IgD-negative memory B cell (primary cell): Measurements from ENCODE around the gene HLA-DOA. TPM values are rescaled to one million over a fixed set of nuclear protein-coding genes. Genes with fewer than 3 reads are reported as not detected.

Experiments used
- H3K27ac Mint-ChIP-seq, 3 donors: one replicate each; pipeline ENCODE4 v1.8.0; 2020 to 2022; ENCODE audit warnings: mild to moderate bottlenecking in 3 of 3, mixed read lengths in 3 of 3, moderate library complexity in 1 of 3
- H3K27me3 Mint-ChIP-seq: one replicate; pipeline ENCODE4 v1.8.0; 2021; ENCODE audit warnings: mixed read lengths
- H3K36me3 Mint-ChIP-seq: one replicate; pipeline ENCODE4 v1.8.0; 2020; ENCODE audit warnings: mild to moderate bottlenecking, mixed read lengths
- H3K4me1 Mint-ChIP-seq, 3 donors: one replicate each; pipeline ENCODE4 v1.8.0; 2020 to 2022; ENCODE audit warnings: mixed read lengths in 3 of 3, mild to moderate bottlenecking in 1 of 3
- H3K4me3 Mint-ChIP-seq, 4 donors: one replicate each; pipeline ENCODE4 v1.8.0; 2020 to 2022; ENCODE audit warnings: mild to moderate bottlenecking in 4 of 4, mixed read lengths in 4 of 4, moderate library complexity in 3 of 4
- H3K9me3 Mint-ChIP-seq, 3 donors: one replicate each; pipeline ENCODE4 v1.8.0; 2020 to 2021; ENCODE audit warnings: mixed read lengths in 3 of 3, mild to moderate bottlenecking in 1 of 3
- polyA plus RNA-seq: library from polyadenylated mRNA; unstranded; fragments of 300-500 nt; fragmentation: Illumina TruSeq; gene quantifications from one replicate; pipeline ENCODE4 v1.2.3, GENCODE V29; 2021

HLA-DOA gene
- polyA plus RNA-seq, 1 donor from 2014 or later: 363 TPM

GRCh38 chr6:33000055-33000454 lies 9.3 kb downstream of the HLA-DOA start:
- H3K4me3 Mint-ChIP-seq: peak overlapping the region in 2 of 4 donors; percentile 17 to 69
- H3K36me3 Mint-ChIP-seq: no peaks in the 10 kb centered on the region
- peak overlapping the region; percentile 35 to 88 (median 56) for H3K27ac Mint-ChIP-seq
- no peaks in the 10 kb centered on the region for H3K27me3 Mint-ChIP-seq
- peaks cover 9 to 17% (median 10%) of the 10 kb centered on the region in 3 donors for H3K4me1 Mint-ChIP-seq
- no peaks in the 10 kb centered on the region for H3K9me3 Mint-ChIP-seq

GRCh38 chr6:32995448-32995847 lies 13.9 kb downstream of the HLA-DOA start:
- no peak overlapping the region for H3K4me3 Mint-ChIP-seq
- peaks cover 6 to 7% (median 6%) of the 10 kb centered on the region in 3 donors for H3K4me1 Mint-ChIP-seq
- H3K27me3 Mint-ChIP-seq: no peaks in the 10 kb centered on the region
- H3K36me3 Mint-ChIP-seq: no peaks in the 10 kb centered on the region
- no peak overlapping the region for H3K27ac Mint-ChIP-seq
- H3K9me3 Mint-ChIP-seq: no peaks in the 10 kb centered on the region

GRCh38 chr6:32993363-32993973 lies 15.9 kb downstream of the HLA-DOA start:
- H3K36me3 Mint-ChIP-seq: no peaks in the 10 kb centered on the region
- H3K27ac Mint-ChIP-seq: no peak overlapping the region
- no peak overlapping the region for H3K4me3 Mint-ChIP-seq
- H3K9me3 Mint-ChIP-seq: no peaks in the 10 kb centered on the region
- H3K4me1 Mint-ChIP-seq: no peaks in the 10 kb centered on the region
- H3K27me3 Mint-ChIP-seq: no peaks in the 10 kb centered on the region

- H3K4me3 Mint-ChIP-seq: no peak overlapping the region
- no peaks in the 10 kb centered on the region for H3K9me3 Mint-ChIP-seq
- no peak overlapping the region for H3K27ac Mint-ChIP-seq
- no peaks in the 10 kb centered on the region for H3K4me1 Mint-ChIP-seq
- H3K27me3 Mint-ChIP-seq: no peaks in the 10 kb centered on the region
- H3K36me3 Mint-ChIP-seq: no peaks in the 10 kb centered on the region
Observed at GRCh38 chr6:32991972-32992371, 17.4 kb downstream of the HLA-DOA start.

GRCh38 chr6:32989368-32989767 lies 20.0 kb downstream of the HLA-DOA start:
- Mint-ChIP-seq H3K27me3 (no peaks in the 10 kb centered on the region), H3K27ac (no peak overlapping the region), H3K36me3 (no peaks in the 10 kb centered on the region), H3K9me3 (no peaks in the 10 kb centered on the region), H3K4me1 (peaks cover 4 to 5% (median 5%) of the 10 kb centered on the region in 3 donors), H3K4me3 (no peak overlapping the region)

GRCh38 chr6:32984622-32985389 lies 24.6 kb downstream of the HLA-DOA start:
- peaks cover 19 to 29% (median 25%) of the 10 kb centered on the region in 3 donors for H3K4me1 Mint-ChIP-seq
- H3K36me3 Mint-ChIP-seq: no peaks in the 10 kb centered on the region
- no peaks in the 10 kb centered on the region for H3K9me3 Mint-ChIP-seq
- H3K27me3 Mint-ChIP-seq: no peaks in the 10 kb centered on the region
- peak overlapping the region in 2 of 3 donors; percentile 15 to 87 for H3K27ac Mint-ChIP-seq
- peak overlapping the region in 1 of 4 donors; percentile 67 for H3K4me3 Mint-ChIP-seq

- H3K27me3 Mint-ChIP-seq: no peaks in the 10 kb centered on the region
- no peaks in the 10 kb centered on the region for H3K9me3 Mint-ChIP-seq
- no peak overlapping the region for H3K4me3 Mint-ChIP-seq
- H3K27ac Mint-ChIP-seq: peak overlapping the region; percentile 15 to 87 (median 20)
- H3K36me3 Mint-ChIP-seq: no peaks in the 10 kb centered on the region
- peaks cover 19 to 29% (median 25%) of the 10 kb centered on the region in 3 donors for H3K4me1 Mint-ChIP-seq
Observed at GRCh38 chr6:32983964-32984621, 25.3 kb downstream of the HLA-DOA start.

GRCh38 chr6:32983493-32983848 lies 25.9 kb downstream of the HLA-DOA start:
- Mint-ChIP-seq H3K27ac (peak overlapping the region in 2 of 3 donors; percentile 26 to 60), H3K27me3 (no peaks in the 10 kb centered on the region), H3K9me3 (no peaks in the 10 kb centered on the region), H3K36me3 (no peaks in the 10 kb centered on the region), H3K4me1 (peaks cover 19 to 32% (median 26%) of the 10 kb centered on the region in 3 donors), H3K4me3 (no peak overlapping the region)

- Mint-ChIP-seq H3K9me3 (no peaks in the 10 kb centered on the region), H3K4me3 (peak overlapping the region in 1 of 4 donors; percentile 4), H3K36me3 (no peaks in the 10 kb centered on the region), H3K27me3 (no peaks in the 10 kb centered on the region), H3K4me1 (peaks cover 21 to 33% (median 30%) of the 10 kb centered on the region in 3 donors), H3K27ac (peak overlapping the region in 2 of 3 donors; percentile 26 to 60)
Observed at GRCh38 chr6:32982702-32983492, 26.5 kb downstream of the HLA-DOA start.

GRCh38 chr6:32982084-32982701 lies 27.2 kb downstream of the HLA-DOA start:
- peak overlapping the region in 1 of 4 donors; percentile 4 for H3K4me3 Mint-ChIP-seq
- no peaks in the 10 kb centered on the region for H3K36me3 Mint-ChIP-seq
- peak overlapping the region in 2 of 3 donors; percentile 26 to 31 for H3K27ac Mint-ChIP-seq
- H3K9me3 Mint-ChIP-seq: no peaks in the 10 kb centered on the region
- H3K4me1 Mint-ChIP-seq: peaks cover 21 to 39% (median 36%) of the 10 kb centered on the region in 3 donors
- H3K27me3 Mint-ChIP-seq: no peaks in the 10 kb centered on the region

GRCh38 chr6:32980488-32981038 lies 28.8 kb downstream of the HLA-DOA start:
- no peaks in the 10 kb centered on the region for H3K27me3 Mint-ChIP-seq
- H3K27ac Mint-ChIP-seq: peak overlapping the region in 1 of 3 donors; percentile 83
- H3K4me1 Mint-ChIP-seq: peaks cover 29 to 46% (median 44%) of the 10 kb centered on the region in 3 donors
- H3K9me3 Mint-ChIP-seq: no peaks in the 10 kb centered on the region
- H3K4me3 Mint-ChIP-seq: no peak overlapping the region
- no peaks in the 10 kb centered on the region for H3K36me3 Mint-ChIP-seq

- H3K4me3 Mint-ChIP-seq: peak overlapping the region in 1 of 4 donors; percentile 40
- H3K9me3 Mint-ChIP-seq: no peaks in the 10 kb centered on the region
- H3K27ac Mint-ChIP-seq: peak overlapping the region in 2 of 3 donors; percentile 75 to 83
- peaks cover 33 to 50% (median 49%) of the 10 kb centered on the region in 3 donors for H3K4me1 Mint-ChIP-seq
- H3K27me3 Mint-ChIP-seq: no peaks in the 10 kb centered on the region
- no peaks in the 10 kb centered on the region for H3K36me3 Mint-ChIP-seq
Observed at GRCh38 chr6:32979720-32980487, 29.5 kb downstream of the HLA-DOA start.

- Mint-ChIP-seq H3K4me1 (peaks cover 23 to 41% (median 35%) of the 10 kb centered on the region in 3 donors), H3K4me3 (peak overlapping the region in 1 of 4 donors; percentile 51), H3K9me3 (peaks cover 0 to 2% (median 0%) of the 10 kb centered on the region in 3 donors), H3K36me3 (peaks cover 11% of the 10 kb centered on the region), H3K27me3 (no peaks in the 10 kb centered on the region), H3K27ac (peak overlapping the region in 1 of 3 donors; percentile 100)
Observed at GRCh38 chr6:32977953-32978324, 31.5 kb downstream of the HLA-DOA start.
